Activated T-helper 17 cell treated with anti-CD3 and anti-CD28 coated beads, Interleukin-2, amount 50 U/mL, for 72 hours (primary cell): Measurements from ENCODE around the gene IQUB. TPM values are rescaled to one million over a fixed set of nuclear protein-coding genes. Genes with fewer than 3 reads are reported as not detected.
"Not testable (repeated sequence)": the region's sequence is repeated elsewhere in the genome, so short reads cannot be mapped to it uniquely, and the experiment has no call there.

Experiments
- ATAC-seq: fragments of 150-1000 bp; cut with Tn5 transposase; replicated peaks from 2 replicates; pipeline ENCODE4 v1.10.0; 2021; ENCODE audit warnings: mild to moderate bottlenecking, moderate library complexity
- H3K27ac Mint-ChIP-seq: one replicate; pipeline ENCODE4 v1.8.0; 2022; ENCODE audit warnings: mixed read lengths
- H3K27me3 Mint-ChIP-seq: one replicate; pipeline ENCODE4 v1.8.0; 2022; ENCODE audit warnings: mixed read lengths
- H3K36me3 Mint-ChIP-seq: one replicate; pipeline ENCODE4 v1.8.0; 2022; ENCODE audit warnings: low read depth, mild to moderate bottlenecking, mixed read lengths
- H3K4me1 Mint-ChIP-seq: one replicate; pipeline ENCODE4 v1.8.0; 2022; ENCODE audit warnings: mixed read lengths
- H3K4me3 Mint-ChIP-seq: one replicate; pipeline ENCODE4 v1.8.0; 2022; ENCODE audit warnings: mild to moderate bottlenecking, mixed read lengths
- H3K9me3 Mint-ChIP-seq: one replicate; pipeline ENCODE4 v1.8.0; 2022; ENCODE audit warnings: mixed read lengths
- total RNA-seq, 2 donors: library from RNA; stranded (reverse); gene quantifications; one replicate each; pipeline ENCODE4 v1.2.3, GENCODE V29; 2022

The IQUB gene
- total RNA-seq, 2 donors from 2014 or later, result 0.16 TPM; not detected in 1

DNA sequence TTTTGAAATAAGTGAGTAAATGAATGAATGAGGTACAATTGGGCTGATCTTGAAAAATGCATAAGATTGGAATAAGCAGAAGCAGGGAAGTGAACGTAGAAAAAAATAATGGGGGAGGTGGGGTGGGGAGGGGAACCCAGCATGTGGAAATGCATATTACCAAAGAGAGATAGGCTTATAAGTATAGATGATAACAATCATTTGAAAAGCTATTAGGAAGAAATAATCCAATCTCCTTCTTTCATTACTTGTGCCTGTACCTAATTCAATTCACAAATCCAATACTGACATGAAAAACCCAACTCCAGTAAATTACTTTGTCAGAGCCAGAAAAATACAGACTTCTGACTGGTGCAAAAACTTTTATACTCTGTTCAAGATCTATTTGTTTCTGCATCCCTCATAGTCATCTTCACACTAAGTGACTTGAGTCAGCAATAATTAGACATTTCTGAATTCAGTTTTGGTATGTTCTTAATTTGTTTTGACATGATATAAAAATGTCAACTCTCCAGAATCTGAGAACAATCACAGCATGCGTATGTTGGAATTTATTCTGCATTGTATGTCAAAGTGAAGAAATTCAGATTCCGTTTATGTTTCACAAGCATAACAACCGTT is 99.2 kb downstream of the IQUB start:
- ATAC-seq, result no peak
- no peak overlapping the region for H3K4me3 Mint-ChIP-seq
- H3K4me1 Mint-ChIP-seq, result no peaks in the 10 kb centered on the region
- H3K27ac Mint-ChIP-seq, result no peak overlapping the region
- H3K36me3 Mint-ChIP-seq, result no peaks in the 10 kb centered on the region
- H3K27me3 Mint-ChIP-seq, result no peaks in the 10 kb centered on the region
- H3K9me3 Mint-ChIP-seq, result no peaks in the 10 kb centered on the region

GRCh38 chr7:123433665-123434064 is 100.7 kb downstream of the IQUB start:
- no peak overlapping the region for H3K4me3 Mint-ChIP-seq
- H3K9me3 Mint-ChIP-seq, result no peaks in the 10 kb centered on the region
- no peaks in the 10 kb centered on the region for H3K4me1 Mint-ChIP-seq
- no peak overlapping the region for H3K27ac Mint-ChIP-seq
- ATAC-seq, result no peak
- H3K36me3 Mint-ChIP-seq, result no peaks in the 10 kb centered on the region
- no peaks in the 10 kb centered on the region for H3K27me3 Mint-ChIP-seq

GRCh38 chr7:123432601-123433000 is 101.8 kb downstream of the IQUB start:
- no peak overlapping the region for H3K27ac Mint-ChIP-seq
- H3K36me3 Mint-ChIP-seq, result no peaks in the 10 kb centered on the region
- no peaks in the 10 kb centered on the region for H3K27me3 Mint-ChIP-seq
- no peak overlapping the region for H3K4me3 Mint-ChIP-seq
- no peaks in the 10 kb centered on the region for H3K4me1 Mint-ChIP-seq
- no peaks in the 10 kb centered on the region for H3K9me3 Mint-ChIP-seq
- peak; percentile 66 for ATAC-seq

- H3K9me3 Mint-ChIP-seq, result no peaks in the 10 kb centered on the region
- no peak for ATAC-seq
These were observed 103.2 kb downstream of the IQUB start for GRCh38 chr7:123431075-123431614.

DNA sequence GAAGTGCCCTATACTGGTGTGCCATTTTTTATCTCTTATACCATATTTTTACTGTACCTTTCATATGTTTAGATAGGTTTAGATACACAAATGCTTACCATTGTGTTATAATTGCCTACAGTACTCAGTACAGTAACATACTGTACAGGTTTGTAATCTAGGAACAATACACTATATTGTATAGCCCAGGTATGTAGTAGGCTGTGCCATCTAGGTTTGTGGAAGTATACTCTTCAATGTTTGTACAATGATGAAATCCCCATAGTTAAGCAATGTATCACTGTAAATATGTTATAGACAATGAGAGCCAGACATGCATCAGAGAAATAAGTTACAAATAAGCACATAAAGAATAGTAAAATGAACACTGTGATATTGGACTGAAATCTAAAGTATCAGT is 109.1 kb downstream of the IQUB start:
- Mint-ChIP-seq H3K4me1 (no peaks in the 10 kb centered on the region), H3K27me3 (no peaks in the 10 kb centered on the region), H3K4me3 (no peak overlapping the region), H3K27ac (no peak overlapping the region), H3K36me3 (no peaks in the 10 kb centered on the region), H3K9me3 (peaks cover 8% of the 10 kb centered on the region)
- ATAC-seq, result no peak

More at GRCh38 chr7:123431075-123431614, 103.2 kb downstream of the IQUB start:
- no peak overlapping the region for H3K4me3 Mint-ChIP-seq
- H3K27ac Mint-ChIP-seq, result no peak overlapping the region
- H3K36me3 Mint-ChIP-seq, result no peaks in the 10 kb centered on the region
- no peaks in the 10 kb centered on the region for H3K27me3 Mint-ChIP-seq
- no peaks in the 10 kb centered on the region for H3K4me1 Mint-ChIP-seq

DNA sequence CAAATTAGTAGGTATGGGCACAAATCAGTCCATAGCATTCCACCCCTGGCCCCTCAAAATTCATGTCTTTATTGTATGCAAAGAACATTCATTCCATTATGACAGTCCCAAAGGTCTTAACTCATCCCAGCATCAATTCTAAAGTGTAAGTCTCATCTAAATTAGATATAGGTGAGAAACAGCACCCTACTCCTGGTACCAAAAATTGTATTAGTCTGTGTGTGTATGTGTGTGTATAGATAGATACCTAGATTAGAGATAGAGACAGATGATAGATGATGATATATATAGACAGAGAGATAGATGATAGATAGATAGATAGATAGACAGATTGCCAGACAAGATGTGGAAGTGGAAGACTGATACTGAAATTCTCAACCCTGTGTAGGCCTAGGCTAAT is 109.9 kb downstream of the IQUB start:
- Mint-ChIP-seq H3K4me3 (no peak overlapping the region), H3K4me1 (no peaks in the 10 kb centered on the region), H3K27me3 (no peaks in the 10 kb centered on the region), H3K36me3 (no peaks in the 10 kb centered on the region), H3K9me3 (peaks cover 10% of the 10 kb centered on the region), H3K27ac (no peak overlapping the region)
- ATAC-seq, result no peak

DNA sequence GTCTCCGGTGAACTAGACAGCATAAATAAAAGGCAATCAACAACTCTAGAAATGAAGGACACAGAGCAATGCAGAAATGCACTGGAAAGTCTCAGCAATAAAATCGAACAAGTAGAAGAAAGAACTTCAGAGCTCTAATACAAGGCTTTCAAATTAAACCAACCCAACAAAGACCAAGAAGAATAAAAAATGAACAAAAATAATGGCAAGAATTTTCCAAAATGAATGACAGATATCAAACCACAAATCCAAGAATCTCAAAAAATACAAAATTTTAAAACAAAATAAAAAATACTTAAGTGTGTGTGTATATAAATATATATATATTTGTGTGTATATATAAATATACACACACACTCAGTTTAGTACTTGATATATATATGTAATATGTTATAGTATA is 110.8 kb downstream of the IQUB start:
- H3K9me3 Mint-ChIP-seq, result peaks cover 12% of the 10 kb centered on the region

GRCh38 chr7:123417580-123417979 is 116.8 kb downstream of the IQUB start:
- H3K9me3 Mint-ChIP-seq, result peaks cover 8% of the 10 kb centered on the region
- H3K27ac Mint-ChIP-seq, result no peak overlapping the region
- ATAC-seq, result no peak
- H3K36me3 Mint-ChIP-seq, result no peaks in the 10 kb centered on the region
- no peaks in the 10 kb centered on the region for H3K27me3 Mint-ChIP-seq
- no peaks in the 10 kb centered on the region for H3K4me1 Mint-ChIP-seq
- H3K4me3 Mint-ChIP-seq, result no peak overlapping the region

More for the DNA sequence above, 110.8 kb downstream of the IQUB start:
- Mint-ChIP-seq H3K27me3 (no peaks in the 10 kb centered on the region), H3K4me3 (no peak overlapping the region), H3K36me3 (no peaks in the 10 kb centered on the region), H3K4me1 (no peaks in the 10 kb centered on the region), H3K27ac (no peak overlapping the region)
- ATAC-seq, result no peak

DNA sequence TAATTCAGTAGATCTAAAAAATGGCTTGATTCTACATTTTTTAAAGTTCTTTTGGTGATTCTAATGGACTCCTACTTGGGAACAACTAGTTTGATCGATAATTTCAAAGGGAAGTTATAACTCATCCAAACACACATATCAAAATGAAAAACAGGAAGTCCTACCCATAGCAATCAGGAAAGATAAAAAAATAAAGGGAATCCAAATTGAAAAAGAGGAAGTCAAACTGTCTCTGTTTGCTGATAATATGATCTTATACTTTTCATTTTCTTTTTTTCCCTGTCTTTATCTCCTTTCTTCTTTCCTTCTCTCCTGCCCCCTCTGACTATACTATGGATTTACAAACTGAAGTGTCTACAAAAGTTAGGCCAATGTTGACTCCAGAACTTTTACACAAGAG is 118.8 kb downstream of the IQUB start:
- peaks cover 5% of the 10 kb centered on the region for H3K9me3 Mint-ChIP-seq
- no peak for ATAC-seq
- H3K4me3 Mint-ChIP-seq, result no peak overlapping the region
- H3K27ac Mint-ChIP-seq, result no peak overlapping the region
- no peaks in the 10 kb centered on the region for H3K4me1 Mint-ChIP-seq
- H3K27me3 Mint-ChIP-seq, result no peaks in the 10 kb centered on the region
- H3K36me3 Mint-ChIP-seq, result no peaks in the 10 kb centered on the region

- no peak overlapping the region for H3K4me3 Mint-ChIP-seq
- ATAC-seq, result no peak
- H3K4me1 Mint-ChIP-seq, result no peaks in the 10 kb centered on the region
- H3K36me3 Mint-ChIP-seq, result no peaks in the 10 kb centered on the region
- no peaks in the 10 kb centered on the region for H3K9me3 Mint-ChIP-seq
- no peak overlapping the region for H3K27ac Mint-ChIP-seq
- H3K27me3 Mint-ChIP-seq, result peaks cover 3% of the 10 kb centered on the region
These were observed 124.0 kb downstream of the IQUB start for GRCh38 chr7:123410273-123410904.

DNA sequence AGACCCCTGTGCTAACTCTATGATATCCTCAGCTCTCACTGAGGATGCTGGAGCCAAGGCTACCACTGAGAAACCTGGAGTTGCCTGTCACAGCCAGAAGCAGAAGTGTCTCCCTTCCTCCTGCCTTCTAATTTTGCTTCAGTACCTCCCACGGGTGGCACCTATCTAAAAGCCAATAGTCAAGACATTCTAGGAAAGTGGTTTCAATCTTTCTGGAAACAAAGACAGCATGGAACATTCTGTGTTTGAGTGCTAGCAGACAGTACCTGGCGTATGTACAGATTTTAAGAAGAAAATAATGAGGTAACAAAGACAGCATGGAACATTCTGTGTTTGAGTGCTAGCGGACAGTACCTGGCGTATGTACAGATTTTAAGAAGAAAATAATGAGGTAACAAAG is 126.4 kb downstream of the IQUB start:
- not testable (repeated sequence) for H3K9me3 Mint-ChIP-seq, ATAC-seq, H3K36me3 Mint-ChIP-seq, H3K4me1 Mint-ChIP-seq, H3K27me3 Mint-ChIP-seq, H3K27ac Mint-ChIP-seq, H3K4me3 Mint-ChIP-seq

Other genes starting within 250 kb of the IQUB start
- gene NDUFA5, start 23.2 kb upstream of the IQUB start, total RNA-seq, result 10 to 100 TPM; 50.5 to 54.0 TPM
- gene ASB15, start 67.2 kb upstream of the IQUB start, total RNA-seq, result not detected
- gene LMOD2, start 121.3 kb upstream of the IQUB start, total RNA-seq, result not detected
- 1 to 10 TPM; 8.0 to 8.7 TPM for gene WASL, start 214.4 kb upstream of the IQUB start, total RNA-seq